A673 (cell line): ENCODE measurements around the gene CLSTN2. TPM values are rescaled to one million over a fixed set of nuclear protein-coding genes. Genes with fewer than 3 reads are reported as not detected.

Experiments
- BruUV-seq: library from RNA; stranded (reverse); fragments of 400-500 nt; replicated peaks from 2 replicates; lab custom pipeline; 2021; lab: Mats Ljungman, UMichigan
- CTCF ChIA-PET: fragments of 300-600 bp; sonication (Branson Sonifier 250); formaldehyde crosslinking; loops from one replicate; lab custom pipeline; 2022; ENCODE audit warnings: antibody characterized with exemption; lab: Charles Lee
- POLR2A ChIA-PET: fragments of 300-600 bp; sonication (Branson Sonifier 250); formaldehyde crosslinking; loops from one replicate; lab custom pipeline; 2022; ENCODE audit warnings: antibody characterized with exemption; ENCODE audit not compliant: low non-redundant PET; lab: Charles Lee
- DNase-seq: peaks from one replicate; pipeline ENCODE4 v3.0.0-alpha.2; 2015; ENCODE audit warnings: low spot score
- H3K27ac ChIP-seq: fragments of 200-600 bp; sonication (generic); 2 replicates; pipeline ENCODE4 v1.5.1; 2016; ENCODE audit warnings: mixed run types, low read depth, mild to moderate bottlenecking, mixed read lengths, antibody characterized with exemption, low read length; ENCODE audit not compliant: poor library complexity, severe bottlenecking
- H3K27me3 ChIP-seq: fragments of 200-600 bp; sonication (generic); replicated peaks from 2 replicates; pipeline ENCODE4 v1.6.1; 2017; ENCODE audit warnings: mixed run types, low read depth, mild to moderate bottlenecking, mixed read lengths, antibody characterized with exemption, low read length; ENCODE audit not compliant: insufficient read depth, poor library complexity
- H3K36me3 ChIP-seq: fragments of 200-600 bp; sonication (generic); 2 replicates; pipeline ENCODE4 v1.6.1; 2016; ENCODE audit warnings: mixed run types, mild to moderate bottlenecking, mixed read lengths, antibody characterized with exemption, low read length; ENCODE audit not compliant: insufficient read depth, poor library complexity, severe bottlenecking
- H3K4me1 ChIP-seq: fragments of 200-600 bp; sonication (generic); 2 replicates; pipeline ENCODE4 v1.6.1; 2017; ENCODE audit warnings: mixed run types, mild to moderate bottlenecking, mixed read lengths, antibody characterized with exemption, low read length; ENCODE audit not compliant: insufficient read depth, poor library complexity, severe bottlenecking
- H3K4me3 ChIP-seq: fragments of 200-600 bp; sonication (generic); 2 replicates; pipeline ENCODE4 v1.5.1; 2016; ENCODE audit warnings: low read depth, mixed run types, mild to moderate bottlenecking, mixed read lengths, low read length; ENCODE audit not compliant: poor library complexity, severe bottlenecking
- H3K9me3 ChIP-seq: fragments of 200-600 bp; sonication (generic); 2 replicates; pipeline ENCODE4 v1.6.1; 2016; ENCODE audit warnings: mixed run types, low read depth, mild to moderate bottlenecking, mixed read lengths, antibody characterized with exemption, low read length; ENCODE audit not compliant: poor library complexity, severe bottlenecking
- CTCF ChIP-seq: fragments of 300-800, 200-600 bp; sonication (generic); conservative IDR thresholded peaks from 2 replicates; pipeline ENCODE4 v1.5.1; 2017; ENCODE audit warnings: low read depth, mild to moderate bottlenecking, antibody characterized with exemption, low read length, moderate library complexity, mixed read lengths
- EZH2 ChIP-seq: fragments of 200-600 bp; sonication (generic); IDR thresholded peaks from 2 replicates; pipeline ENCODE4 v1.6.1; 2017; ENCODE audit warnings: borderline replicate concordance, low read depth, mild to moderate bottlenecking, mixed read lengths, antibody characterized with exemption, low read length; ENCODE audit not compliant: poor library complexity, severe bottlenecking
- intact Hi-C: fragments of 100-400 bp; cut with micrococcal nuclease; formaldehyde crosslinking; loops from one replicate; pipeline ENCODE4 v1.10.0; 2022; ENCODE audit not compliant: unreplicated experiment
- total RNA-seq: library from RNA; stranded (reverse); gene quantifications from 2 replicates; pipeline ENCODE4 v1.2.3, GENCODE V29; 2021

CLSTN2 gene
- total RNA-seq, 1 experiment from 2014 or later, result 50.7 TPM

- ChIA-PET POLR2A (no interaction called here), CTCF (no interaction called here)
- no TSS peak for BruUV-seq
- H3K4me3 ChIP-seq, result no peak overlapping the region
- H3K27ac ChIP-seq, result no peak overlapping the region
- intact Hi-C loops, result no loop called here
- DNase-seq, result no peak
- no peaks in the 10 kb centered on the region for H3K9me3 ChIP-seq
- no peaks in the 10 kb centered on the region for H3K27me3 ChIP-seq
- no peaks in the 10 kb centered on the region for H3K36me3 ChIP-seq
- H3K4me1 ChIP-seq, result no peaks in the 10 kb centered on the region
- TF ChIP-seq CTCF, result no peak
These were observed 468.1 kb downstream of the CLSTN2 start for GRCh38 chr3:140403079-140403478.

DNA sequence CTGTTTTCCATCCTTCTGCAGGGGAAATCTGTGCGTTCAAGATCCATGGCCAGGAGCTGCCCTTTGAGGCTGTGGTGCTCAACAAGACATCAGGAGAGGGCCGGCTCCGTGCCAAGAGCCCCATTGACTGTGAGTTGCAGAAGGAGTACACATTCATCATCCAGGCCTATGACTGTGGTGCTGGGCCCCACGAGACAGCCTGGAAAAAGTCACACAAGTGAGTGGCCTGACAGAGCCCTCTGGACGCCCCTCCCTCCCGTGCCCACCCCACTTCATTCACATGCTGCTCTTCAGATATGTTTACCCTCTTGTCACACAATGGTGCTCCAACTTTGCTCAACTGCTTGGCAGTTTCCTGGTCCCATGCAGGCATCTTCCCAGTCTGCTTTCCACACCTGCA is 468.6 kb downstream of the CLSTN2 start:
- no peaks in the 10 kb centered on the region for H3K4me1 ChIP-seq
- no peaks in the 10 kb centered on the region for H3K27me3 ChIP-seq
- H3K27ac ChIP-seq, result no peak overlapping the region
- no peak overlapping the region for H3K4me3 ChIP-seq
- TF ChIP-seq EZH2 (no peak), CTCF (no peak)
- POLR2A ChIA-PET, result no interaction called here
- H3K9me3 ChIP-seq, result no peaks in the 10 kb centered on the region
- BruUV-seq, result no TSS peak
- CTCF ChIA-PET, result no interaction called here
- no peaks in the 10 kb centered on the region for H3K36me3 ChIP-seq
- no peak for DNase-seq
- intact Hi-C loops, result no loop called here

- no peak for DNase-seq
- Histone ChIP-seq H3K4me1 (no peaks in the 10 kb centered on the region), H3K27ac (no peak overlapping the region), H3K9me3 (no peaks in the 10 kb centered on the region), H3K4me3 (no peak overlapping the region), H3K27me3 (no peaks in the 10 kb centered on the region), H3K36me3 (no peaks in the 10 kb centered on the region)
- no peak for TF ChIP-seq EZH2
- no peak for TF ChIP-seq CTCF
- ChIA-PET POLR2A (no interaction called here), CTCF (no interaction called here)
- intact Hi-C loops, result no loop called here
- no TSS peak for BruUV-seq
These were observed 471.7 kb downstream of the CLSTN2 start for GRCh38 chr3:140406655-140407054.
